ENCODE results near the gene PCTP.

DNA sequence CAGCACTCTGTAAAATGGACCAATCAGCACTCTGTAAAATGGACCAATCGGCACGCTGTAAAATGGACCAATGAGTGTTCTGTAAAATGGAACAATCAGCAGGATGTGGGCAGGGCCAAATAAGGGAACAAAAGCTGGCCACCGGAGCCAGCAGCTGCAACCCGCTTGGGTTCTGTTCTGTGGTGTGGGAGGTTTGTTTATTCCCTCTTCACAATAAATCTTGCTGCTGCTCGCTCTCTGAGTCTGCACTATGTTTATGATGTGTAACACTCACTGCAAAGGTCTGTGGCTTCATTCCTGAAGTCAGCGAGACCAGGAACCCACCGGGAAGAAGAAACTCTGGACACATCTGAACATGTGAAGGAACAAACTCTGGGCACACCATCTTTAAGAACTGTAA, 48.7 kb upstream of the PCTP start:
- TF ChIP-seq, protein P1, sequence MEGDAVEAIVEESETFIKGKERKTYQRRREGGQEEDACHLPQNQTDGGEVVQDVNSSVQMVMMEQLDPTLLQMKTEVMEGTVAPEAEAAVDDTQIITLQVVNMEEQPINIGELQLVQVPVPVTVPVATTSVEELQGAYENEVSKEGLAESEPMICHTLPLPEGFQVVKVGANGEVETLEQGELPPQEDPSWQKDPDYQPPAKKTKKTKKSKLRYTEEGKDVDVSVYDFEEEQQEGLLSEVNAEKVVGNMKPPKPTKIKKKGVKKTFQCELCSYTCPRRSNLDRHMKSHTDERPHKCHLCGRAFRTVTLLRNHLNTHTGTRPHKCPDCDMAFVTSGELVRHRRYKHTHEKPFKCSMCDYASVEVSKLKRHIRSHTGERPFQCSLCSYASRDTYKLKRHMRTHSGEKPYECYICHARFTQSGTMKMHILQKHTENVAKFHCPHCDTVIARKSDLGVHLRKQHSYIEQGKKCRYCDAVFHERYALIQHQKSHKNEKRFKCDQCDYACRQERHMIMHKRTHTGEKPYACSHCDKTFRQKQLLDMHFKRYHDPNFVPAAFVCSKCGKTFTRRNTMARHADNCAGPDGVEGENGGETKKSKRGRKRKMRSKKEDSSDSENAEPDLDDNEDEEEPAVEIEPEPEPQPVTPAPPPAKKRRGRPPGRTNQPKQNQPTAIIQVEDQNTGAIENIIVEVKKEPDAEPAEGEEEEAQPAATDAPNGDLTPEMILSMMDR (IDR thresholded peaks at IDR 0.05 in 4 of 5, conservative IDR thresholded peaks at IDR 0.05 in 1 of 5) = no peak
- TF ChIP-seq POLR2A (IDR thresholded peaks at IDR 0.05) = no peak

All from gastrocnemius medialis (tissue), 4 donors.